GM19372 (cell line): Measurements from ENCODE around the gene PLPPR3.
"Not testable (repeated sequence)": the region's sequence is repeated elsewhere in the genome, so short reads cannot be mapped to it uniquely, and the experiment has no call there.

Experiments used
- ATAC-seq: cut with Tn5 transposase; IDR thresholded peaks from one replicate; pipeline ENCODE4 v1.9.1; 2021; ENCODE audit warnings: mild to moderate bottlenecking, low read depth, moderate library complexity; ENCODE audit not compliant: unreplicated experiment

Gene PLPPR3

DNA sequence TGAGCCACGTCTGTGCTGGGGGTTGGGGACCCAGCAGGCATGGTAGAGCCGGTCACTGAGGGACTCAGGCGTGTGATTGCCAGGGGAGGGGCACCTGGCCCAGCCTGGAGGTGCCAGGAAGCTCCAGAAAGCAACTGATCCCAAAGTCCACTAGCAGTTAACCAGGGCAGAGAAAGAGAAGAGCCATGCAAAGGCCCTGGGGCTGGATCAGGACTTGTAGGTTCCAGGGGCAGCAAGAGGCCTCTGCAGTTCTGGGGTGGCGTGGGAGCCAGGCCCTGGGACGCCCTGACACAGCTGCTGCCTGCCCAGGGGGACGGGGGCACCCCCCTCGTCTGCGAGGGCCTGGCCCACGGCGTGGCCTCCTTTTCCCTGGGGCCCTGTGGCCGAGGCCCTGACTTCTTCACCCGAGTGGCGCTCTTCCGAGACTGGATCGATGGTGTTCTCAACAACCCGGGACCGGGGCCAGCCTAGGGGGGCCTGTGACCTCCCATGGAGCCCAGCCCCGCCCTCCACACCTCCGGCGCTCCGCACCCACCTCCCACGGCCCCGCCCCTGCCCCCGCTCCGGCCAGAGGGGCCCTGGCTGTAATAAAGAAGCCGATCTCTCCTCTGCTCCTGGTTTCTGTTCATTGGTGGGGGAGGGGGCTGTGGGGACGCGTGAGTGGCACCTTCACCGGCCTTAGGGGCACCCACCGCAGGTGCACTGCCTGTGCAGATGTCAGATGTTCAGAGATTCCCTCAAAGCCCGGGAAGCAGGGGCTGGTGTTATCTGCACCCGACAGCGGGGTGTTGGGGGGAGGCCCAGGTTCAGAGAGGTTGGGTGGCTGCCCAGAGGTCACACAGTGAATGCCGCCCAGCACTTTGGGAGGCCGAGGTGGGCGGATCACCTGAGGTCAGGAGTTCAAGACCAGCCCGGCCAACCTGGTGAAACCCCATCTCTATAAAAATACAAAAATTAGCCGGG, 9.9 kb upstream of the PLPPR3 start:
- no peak for ATAC-seq

DNA sequence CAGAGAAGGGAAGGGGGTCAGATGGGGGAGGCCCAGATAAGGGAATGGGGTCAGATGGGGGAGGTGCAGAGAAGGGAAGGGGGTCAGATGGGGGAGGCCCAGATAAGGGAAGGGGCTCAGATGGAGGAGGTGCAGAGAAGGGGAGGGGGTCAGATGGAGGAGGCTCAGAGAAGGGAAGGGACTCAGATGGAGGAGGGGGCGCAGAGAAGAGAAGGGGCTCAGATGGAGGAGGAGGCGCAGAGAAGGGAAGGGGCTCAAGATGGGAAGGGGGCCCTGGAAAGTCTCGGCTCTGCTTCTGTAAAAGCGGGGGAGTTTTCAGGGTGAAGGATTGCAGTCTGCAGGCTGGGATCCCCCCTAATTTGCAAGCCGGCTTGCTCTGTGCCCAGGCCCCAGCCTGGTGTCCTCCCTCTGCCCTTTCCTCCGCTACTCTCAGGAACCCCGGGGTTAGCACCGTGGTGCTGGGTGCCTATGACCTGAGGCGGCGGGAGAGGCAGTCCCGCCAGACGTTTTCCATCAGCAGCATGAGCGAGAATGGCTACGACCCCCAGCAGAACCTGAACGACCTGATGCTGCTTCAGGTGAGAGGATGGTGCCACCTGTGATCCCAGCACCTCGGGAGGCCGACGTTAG, 7.5 kb upstream of the PLPPR3 start:
- ATAC-seq, result no peak

DNA sequence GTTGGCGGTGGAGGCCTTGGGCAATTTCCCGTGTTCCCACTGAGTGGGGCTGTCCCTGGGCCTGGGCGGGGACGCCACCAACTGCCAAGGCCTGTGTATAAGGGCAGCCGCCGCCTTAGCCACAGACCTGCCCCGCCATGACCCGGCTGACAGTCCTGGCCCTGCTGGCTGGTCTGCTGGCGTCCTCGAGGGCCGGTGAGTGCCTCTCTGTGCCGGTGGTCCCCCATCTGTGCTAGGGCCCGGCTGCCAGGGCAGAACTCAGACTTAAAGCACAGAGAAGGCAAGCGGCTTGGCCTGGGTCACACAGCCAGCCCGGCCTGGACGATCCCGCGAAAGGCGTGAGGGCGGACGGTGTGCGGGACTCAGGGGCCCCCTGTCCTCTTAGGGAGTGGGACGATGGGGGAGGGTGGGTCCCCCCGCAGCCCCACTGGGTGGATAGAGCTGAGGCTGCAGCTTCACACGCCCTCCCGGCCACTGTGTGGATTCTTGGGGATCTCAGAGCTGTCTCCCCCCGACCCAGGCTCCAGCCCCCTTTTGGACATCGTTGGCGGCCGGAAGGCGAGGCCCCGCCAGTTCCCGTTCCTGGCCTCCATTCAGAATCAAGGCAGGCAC, 6.1 kb upstream of the PLPPR3 start, which contains the start of gene AZU1:
AZU1 (plus strand) TSS at position 128 of the 612 bp plus-strand sequence; CDS start at position 138, 10 bp downstream.
- no peak for ATAC-seq

DNA sequence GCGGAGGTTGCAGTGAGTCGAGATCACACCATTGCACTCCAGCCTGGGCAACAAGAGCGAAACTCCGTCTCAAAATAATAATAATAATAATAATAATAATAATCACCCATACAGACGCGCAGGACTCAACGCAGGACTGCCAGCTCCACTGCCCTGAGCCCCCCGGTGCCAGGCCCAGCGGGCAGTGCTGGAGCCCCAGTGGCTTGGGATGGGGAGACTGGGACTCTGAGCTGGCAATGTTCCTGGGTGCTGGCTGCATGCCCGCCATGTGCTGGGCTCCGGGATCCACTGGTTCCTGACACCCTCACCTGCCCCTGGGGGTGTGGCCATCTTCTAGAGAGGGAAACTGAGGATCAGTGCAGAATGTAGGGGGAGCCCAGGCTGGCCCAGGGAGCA, 5.6 kb upstream of the PLPPR3 start:
- ATAC-seq, result no peak

DNA sequence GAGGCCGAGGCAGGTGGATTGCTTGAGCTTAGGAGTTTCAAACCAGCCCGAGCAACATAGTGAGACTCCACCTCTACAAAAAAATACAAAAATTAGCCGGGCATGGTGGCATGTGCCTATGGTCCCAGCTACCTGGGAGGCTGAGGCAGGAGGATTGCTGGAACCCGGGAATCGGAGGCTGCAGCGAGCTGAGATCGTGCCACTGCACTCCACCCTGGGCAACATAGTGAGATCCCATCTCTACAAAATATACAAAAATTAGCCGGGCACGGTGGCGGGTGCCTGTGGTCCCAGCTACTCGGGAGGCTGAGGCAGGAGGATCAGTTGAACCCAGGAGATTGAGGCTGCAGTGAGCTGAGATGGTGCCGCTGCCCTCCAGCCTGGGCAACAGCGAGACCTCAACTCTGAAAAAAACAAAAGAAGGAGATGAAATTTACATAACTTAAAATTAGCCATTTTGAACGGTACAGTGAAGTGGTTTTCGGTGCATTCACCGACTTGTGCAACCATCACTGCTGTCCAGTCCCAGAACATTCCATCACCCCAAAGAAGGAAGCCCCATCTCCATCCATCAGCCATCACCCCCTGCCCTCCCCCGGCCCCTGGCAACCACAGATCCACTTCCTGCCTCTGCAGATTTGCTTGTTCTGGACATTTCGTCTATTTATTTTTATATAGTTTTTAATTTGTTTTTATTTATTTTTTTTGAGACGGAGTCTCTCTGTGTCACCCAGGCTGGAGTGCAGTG, 4.3 kb upstream of the PLPPR3 start:
- no peak for ATAC-seq

DNA sequence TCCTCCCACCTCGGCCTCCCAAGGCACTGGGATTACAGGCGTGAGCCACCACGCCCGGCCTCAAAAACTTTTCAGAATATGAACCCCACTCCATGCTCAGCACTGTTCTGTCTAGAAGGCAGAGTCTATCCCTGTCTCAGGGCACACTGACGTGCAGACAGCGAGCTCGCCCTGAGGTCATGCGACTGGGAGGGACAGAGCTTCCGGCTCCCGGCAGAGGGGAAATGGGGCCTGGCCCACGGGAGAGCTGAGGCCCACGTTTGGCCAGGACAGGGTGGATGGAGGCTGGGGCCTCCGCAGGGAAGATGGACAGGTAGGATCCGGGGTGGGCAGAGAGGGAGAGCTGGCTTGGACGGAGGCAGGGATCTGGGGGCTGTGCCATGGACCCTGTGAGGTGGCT, 3.1 kb upstream of the PLPPR3 start:
- no peak for ATAC-seq

DNA sequence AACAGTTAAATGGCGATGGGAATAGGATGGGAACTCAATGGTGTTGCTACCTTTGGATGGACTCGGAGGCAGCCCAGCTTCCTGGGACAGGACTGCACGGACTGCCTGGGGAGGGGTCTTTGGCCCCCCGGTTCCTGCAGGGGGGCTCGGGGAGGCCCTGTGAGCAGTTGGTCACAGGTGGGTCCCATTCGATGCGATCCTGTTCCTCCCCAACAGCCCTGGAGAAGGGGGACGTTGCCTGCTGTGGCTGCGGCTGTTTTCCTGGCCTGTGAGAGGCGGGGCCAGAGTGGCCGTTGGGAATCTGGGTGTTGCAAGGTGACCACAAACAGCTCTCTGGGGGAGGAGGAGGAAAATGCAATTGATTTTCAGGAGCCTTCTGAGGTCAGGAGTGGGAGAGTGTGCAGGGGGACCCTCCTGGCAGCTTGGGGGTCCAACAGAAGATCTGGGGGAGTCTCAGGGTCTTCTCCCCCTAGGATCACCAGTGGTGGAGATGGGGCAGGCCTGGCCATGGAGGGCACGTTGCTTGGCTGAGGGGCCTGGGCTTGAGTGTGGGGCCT, 1.9 kb upstream of the PLPPR3 start:
- no peak for ATAC-seq

DNA sequence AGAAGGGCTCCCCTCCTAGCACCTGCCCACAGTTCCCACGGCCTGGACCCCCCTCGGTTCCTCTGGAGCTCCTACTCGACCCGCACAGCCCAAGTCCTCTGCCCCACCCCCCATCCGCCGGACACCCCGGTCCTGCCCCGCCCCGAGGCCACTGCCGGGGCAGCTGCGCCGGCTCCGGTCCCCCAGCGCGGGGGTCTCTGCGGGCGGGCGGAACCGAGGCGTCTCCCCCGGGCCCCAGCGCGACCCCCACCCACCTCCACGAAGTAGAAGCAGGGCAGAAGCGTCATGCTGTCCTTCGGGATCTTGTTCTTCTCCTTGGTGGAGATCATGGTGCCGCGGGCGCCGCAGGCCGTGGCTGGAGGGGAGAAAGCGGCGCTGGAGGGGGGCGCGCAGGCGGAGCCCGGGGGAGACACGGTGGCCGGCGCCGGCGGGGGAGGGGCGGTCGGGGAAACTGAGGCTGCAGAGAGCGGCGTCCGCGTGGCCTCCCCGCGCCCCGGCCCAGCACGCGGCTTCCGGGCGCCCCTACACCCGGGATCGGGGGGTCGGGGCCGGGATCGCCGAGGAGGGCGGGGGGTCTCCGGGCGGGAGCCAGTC, 427 bp downstream of the PLPPR3 start:
- no peak for ATAC-seq

DNA sequence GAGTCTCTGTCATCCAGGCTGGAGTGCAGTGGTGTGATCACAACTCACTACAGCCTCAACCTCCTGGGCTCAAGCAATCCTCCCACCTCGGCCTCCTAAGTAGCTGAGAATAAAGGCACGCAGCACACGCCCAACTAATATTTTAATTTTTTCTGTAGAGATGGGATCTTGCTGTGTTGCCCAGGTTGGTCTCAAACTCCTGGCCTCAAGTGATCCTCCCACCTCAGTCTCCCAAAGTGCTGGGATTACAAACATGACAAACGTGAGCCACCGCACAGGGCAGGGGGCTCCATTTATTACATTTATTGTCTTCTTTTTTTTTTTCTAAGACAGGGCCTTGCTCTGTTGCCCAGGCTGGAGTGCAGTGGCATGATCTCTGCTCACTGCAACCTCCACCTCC, 1.5 kb downstream of the PLPPR3 start:
- ATAC-seq, result not testable (repeated sequence)

DNA sequence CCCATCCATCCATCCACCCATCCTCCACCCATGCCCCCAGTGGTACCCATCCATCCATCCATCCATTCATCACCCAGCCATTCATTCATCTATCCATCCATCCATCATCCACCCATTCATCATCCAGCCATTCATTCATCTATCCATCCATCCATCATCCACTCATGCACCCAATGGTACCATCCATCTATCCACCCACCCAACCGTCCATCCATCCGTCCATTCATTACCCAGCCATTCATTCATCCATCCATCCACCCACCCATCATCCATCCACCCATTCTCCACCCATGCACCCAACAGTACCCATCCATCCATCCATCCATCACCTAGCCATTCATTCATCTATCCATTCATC, 5.3 kb downstream of the PLPPR3 start:
- no peak for ATAC-seq

DNA sequence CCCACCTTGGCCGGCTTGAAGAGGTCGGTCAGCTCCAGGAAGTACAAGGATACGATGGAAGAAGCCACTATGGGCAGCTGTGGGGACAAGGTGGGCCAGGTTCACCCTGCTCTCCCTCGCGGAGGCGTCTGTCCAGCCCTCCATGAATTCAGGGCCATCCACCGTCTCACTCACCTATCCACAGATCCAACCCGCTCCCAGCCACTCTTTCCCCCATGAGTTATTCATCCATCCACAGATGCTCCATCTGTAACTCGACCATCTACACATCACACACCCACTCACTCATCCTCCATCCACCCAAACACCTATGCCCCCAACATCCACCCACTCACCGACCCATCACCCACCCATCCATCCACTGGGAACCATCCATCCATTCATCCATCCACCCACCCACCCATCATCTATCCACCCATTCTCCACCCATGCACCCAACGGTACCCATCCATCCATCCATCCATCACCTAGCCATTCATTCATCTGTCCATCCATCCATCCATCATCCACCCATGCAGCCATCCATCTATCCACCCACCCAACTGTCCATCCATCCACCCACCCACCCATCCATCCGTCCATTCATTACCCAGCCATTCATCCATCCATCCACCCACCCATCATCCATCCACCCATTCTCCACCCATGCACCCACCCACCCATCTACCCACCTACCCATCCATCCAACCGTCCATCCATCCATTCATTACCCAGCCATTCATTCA, 5.8 kb downstream of the PLPPR3 start:
- ATAC-seq, result no peak

DNA sequence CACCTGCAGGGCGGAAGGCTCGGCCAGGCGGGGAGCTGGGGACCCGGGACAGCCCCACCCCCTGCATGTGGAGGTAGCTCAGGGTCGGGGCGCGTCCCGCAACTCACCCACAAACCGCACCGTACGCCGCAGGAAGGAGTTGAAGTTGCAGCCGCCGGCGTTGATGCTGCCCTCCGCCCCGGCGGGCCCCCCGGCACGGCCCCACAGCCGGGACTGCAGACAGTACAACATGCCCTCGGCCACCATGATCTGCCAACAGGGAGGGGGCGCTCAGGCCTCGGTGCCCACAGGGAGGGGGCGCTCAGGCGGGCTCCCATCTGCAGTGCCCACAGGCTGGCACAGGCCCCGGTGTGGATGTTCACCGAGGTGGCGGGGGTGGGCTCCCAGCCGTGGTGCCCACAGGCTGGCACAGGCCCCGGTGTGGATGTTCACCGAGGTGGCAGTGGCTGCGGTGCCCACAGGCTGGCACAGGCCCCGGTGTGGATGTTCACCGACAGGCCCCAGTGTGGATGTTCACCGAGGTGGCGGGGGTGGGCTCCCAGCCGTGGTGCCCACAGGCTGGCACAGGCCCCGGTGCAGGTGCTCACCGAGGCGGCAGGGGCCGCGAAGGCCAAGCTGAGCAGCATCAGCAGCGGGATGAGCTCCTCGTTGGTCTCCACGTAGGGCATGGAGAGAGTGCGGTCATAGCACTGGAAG, 6.5 kb downstream of the PLPPR3 start:
- no peak for ATAC-seq

DNA sequence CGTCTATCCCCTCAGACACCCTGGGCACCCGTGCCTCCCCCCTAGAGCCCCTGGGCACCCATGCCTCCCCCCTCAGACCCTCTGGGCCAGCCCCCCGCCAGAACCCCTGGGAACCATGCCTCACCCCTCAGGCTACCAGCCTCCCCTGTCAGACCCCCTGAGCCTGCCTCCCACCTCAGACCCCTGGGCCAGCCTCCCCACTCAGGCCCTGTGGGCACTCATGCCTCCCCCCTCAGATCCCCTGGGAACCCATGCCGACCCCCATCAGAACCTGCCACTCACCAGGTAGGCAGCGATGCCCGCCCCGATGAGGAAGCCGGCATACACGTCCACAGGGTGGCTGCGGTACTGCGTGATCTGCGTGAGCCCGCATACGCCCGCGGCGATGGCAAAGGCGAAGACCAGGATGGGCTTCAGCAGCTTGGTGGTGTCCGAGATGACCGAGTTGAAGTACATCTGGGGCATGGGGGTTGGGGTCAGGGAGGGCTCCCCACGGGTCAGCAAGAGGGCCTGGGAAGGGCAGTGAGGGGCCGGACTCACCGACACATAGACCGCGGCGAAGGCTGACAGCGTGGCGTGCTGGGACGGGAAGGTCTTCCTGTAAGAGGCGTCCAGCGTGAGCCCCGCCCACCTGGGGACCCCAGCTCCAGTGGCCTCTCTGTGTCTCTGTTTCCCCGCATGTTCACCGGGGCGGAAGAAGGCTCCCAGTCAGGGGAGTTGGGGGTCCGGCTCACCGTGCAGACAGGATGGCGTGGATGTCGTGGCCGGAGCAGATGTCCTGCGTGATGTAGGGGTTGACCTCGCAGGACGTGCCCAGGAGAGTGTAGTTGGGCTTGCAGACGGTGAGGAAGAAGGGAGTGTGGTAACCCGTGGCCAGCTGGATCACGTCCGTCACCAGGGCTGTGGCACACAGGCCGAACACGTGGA, 7.3 kb downstream of the PLPPR3 start:
- no peak for ATAC-seq

DNA sequence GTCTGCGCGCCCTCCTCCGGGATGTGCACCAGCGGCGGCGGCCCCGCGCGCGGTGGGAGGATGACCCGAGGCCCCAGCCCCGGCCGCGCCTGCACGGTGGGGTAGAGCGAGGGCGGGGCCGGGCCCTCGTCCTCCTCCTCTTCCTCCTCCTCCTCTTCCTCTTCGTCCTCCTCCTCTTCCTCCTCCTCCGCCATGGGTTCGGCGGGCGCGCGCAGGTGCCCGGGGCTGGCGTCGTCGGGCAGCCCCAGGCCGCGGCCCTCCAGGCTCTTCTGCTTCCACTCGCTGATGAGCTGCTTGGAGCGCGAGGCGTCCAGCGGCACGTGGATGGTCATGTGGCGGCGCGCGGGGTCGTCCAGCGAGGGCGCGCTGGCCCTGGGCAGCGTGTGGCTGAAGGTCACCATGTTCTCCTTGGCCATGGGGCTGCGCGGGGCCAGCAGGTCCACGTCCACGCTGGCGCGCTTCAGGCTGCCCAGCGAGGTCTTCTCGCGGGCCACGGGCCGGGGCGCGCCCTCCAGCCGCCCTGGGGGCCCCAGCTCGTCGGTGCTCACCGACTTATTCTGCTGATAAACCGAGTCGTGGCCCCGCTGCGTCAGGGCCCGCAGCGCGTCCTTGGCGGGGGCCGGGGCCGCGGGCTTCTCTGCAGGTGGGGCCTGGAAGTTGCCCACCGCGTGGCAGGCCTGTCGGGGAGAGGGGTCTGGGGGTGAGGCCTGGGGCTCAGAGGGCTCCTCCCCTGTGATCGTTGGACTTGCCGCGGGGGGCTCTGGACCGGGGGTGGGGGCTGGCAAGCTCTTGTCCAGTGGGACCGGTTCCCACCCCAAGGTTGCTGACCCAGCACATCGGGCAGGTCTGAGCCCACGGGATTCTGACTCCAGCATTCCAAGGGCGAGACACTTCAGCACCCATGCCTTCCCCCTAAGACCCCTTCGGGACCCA, 8.3 kb downstream of the PLPPR3 start:
- ATAC-seq, result no peak

DNA sequence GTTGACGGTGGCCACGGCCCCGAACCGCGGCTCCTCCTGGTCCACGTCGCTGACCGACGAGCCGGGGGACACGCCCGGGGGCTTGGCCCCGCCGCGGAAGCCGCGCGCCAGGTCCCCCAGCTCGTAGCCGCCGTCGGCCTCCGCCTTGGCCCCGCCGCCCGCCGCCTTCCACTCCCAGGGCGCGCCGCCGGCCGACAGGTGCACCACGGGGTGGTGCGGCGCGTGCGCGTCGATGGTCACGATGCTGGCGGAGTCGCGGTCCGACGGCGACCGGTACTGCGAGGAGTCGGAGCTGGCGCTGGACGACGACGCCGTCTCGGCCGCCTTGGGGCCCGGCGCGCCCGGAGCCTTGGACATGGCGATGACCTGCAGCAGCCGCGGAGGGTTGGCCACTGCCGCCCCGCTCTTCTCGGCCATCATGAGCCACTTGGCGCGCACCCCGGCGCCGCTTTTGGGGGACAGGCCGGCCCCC, 9.0 kb downstream of the PLPPR3 start:
- ATAC-seq, result no peak

DNA sequence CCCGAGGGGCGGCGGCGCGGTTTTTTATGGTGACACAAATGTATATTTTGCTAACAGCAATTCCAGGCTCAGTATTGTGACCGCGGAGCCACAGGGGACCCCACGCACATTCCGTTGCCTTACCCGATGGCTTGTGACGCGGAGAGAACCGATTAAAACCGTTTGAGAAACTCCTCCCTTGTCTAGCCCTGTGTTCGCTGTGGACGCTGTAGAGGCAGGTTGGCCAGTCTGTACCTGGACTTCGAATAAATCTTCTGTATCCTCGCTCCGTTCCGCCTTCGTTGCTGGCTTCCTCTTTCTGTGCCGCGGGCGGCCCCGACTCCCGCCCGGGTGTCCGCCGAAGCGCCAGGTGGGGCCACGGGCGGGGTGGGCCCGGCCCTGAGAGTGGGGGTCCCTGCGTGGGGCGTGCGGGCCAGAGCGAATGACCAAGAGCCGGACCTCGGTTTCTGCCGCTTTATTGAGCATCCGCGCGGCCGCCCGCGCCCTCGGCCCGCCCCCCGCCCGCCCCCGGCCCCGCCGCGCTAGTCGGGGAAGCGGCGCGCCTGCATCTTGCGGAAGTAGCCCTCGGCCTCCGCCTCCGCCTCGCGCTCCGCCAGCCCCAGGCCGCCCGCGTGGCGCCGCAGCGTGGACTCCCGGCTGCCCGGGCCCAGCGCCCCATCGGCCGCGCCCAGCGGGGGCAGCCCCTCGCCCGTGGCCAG, 9.6 kb downstream of the PLPPR3 start:
- ATAC-seq, result no peak
